Astrocyte (in vitro differentiated cells and primary cell): ENCODE results near the gene STRN3. TPM values are rescaled to one million over a fixed set of nuclear protein-coding genes. Genes with fewer than 3 reads are reported as not detected.

Source experiments
- DNase-seq: peaks from one replicate; pipeline ENCODE4 v3.0.0-alpha.2; 2010; ENCODE audit warnings: low read depth
- FAIRE-seq: peaks from 2 replicates; lab custom pipeline; 2011; peaks lifted over from hg19 to GRCh38; lab: Jason Lieb, UNC
- H2AFZ ChIP-seq: 2 replicates; pipeline ENCODE4 v1.6.0; 2012; ENCODE audit warnings: low read depth, low read length, inconsistent platforms
- H3K27ac ChIP-seq: 2 replicates; pipeline ENCODE4 v1.5.1; 2011; ENCODE audit warnings: low read depth, low read length, inconsistent platforms
- H3K27me3 ChIP-seq: 2 replicates; pipeline ENCODE4 v1.6.0; 2011; ENCODE audit warnings: low read length, inconsistent platforms; ENCODE audit not compliant: insufficient read depth
- H3K36me3 ChIP-seq: 2 replicates; pipeline ENCODE4 v1.5.1; 2011; ENCODE audit warnings: low read length, inconsistent platforms; ENCODE audit not compliant: insufficient read depth
- H3K4me1 ChIP-seq: 2 replicates; pipeline ENCODE4 v1.5.1; 2011; ENCODE audit warnings: low read length, inconsistent platforms; ENCODE audit not compliant: insufficient read depth
- H3K4me2 ChIP-seq: 2 replicates; pipeline ENCODE4 v1.6.0; 2012; ENCODE audit warnings: low read length, inconsistent platforms
- H3K4me3 ChIP-seq: 2 replicates; pipeline ENCODE4 v1.5.1; 2011; ENCODE audit warnings: low read depth, mild to moderate bottlenecking, low read length, inconsistent platforms; ENCODE audit not compliant: insufficient read depth
- H3K79me2 ChIP-seq: 2 replicates; pipeline ENCODE4 v1.6.0; 2012; ENCODE audit warnings: mild to moderate bottlenecking, low read length, inconsistent platforms; ENCODE audit not compliant: insufficient read depth
- H3K9ac ChIP-seq: 2 replicates; pipeline ENCODE4 v1.6.0; 2012; ENCODE audit warnings: mild to moderate bottlenecking, low read length, inconsistent platforms
- H3K9me3 ChIP-seq: 2 replicates; pipeline ENCODE4 v1.5.1; 2012; ENCODE audit warnings: low read depth, mild to moderate bottlenecking, low read length, inconsistent platforms; ENCODE audit not compliant: insufficient read depth
- H4K20me1 ChIP-seq: 2 replicates; pipeline ENCODE4 v1.6.0; 2012; ENCODE audit warnings: low read length, inconsistent platforms; ENCODE audit not compliant: insufficient read depth
- H3K27ac Mint-ChIP-seq: one replicate; pipeline ENCODE4 v1.8.0; 2021; ENCODE audit warnings: mild to moderate bottlenecking, mixed read lengths; ENCODE audit not compliant: unreplicated experiment
- H3K27me3 Mint-ChIP-seq: one replicate; pipeline ENCODE4 v1.8.0; 2021; ENCODE audit warnings: low read depth, mixed read lengths; ENCODE audit not compliant: unreplicated experiment
- H3K36me3 Mint-ChIP-seq: one replicate; pipeline ENCODE4 v1.8.0; 2021; ENCODE audit warnings: low read depth, mixed read lengths; ENCODE audit not compliant: unreplicated experiment
- H3K4me1 Mint-ChIP-seq: one replicate; pipeline ENCODE4 v1.8.0; 2021; ENCODE audit warnings: low read depth, mixed read lengths; ENCODE audit not compliant: unreplicated experiment
- H3K4me3 Mint-ChIP-seq: one replicate; pipeline ENCODE4 v1.8.0; 2021; ENCODE audit warnings: mild to moderate bottlenecking, moderate library complexity, mixed read lengths; ENCODE audit not compliant: unreplicated experiment
- H3K9me3 Mint-ChIP-seq: one replicate; pipeline ENCODE4 v1.8.0; 2021; ENCODE audit warnings: mild to moderate bottlenecking, mixed read lengths; ENCODE audit not compliant: unreplicated experiment
- EZH2 ChIP-seq: IDR thresholded peaks from 2 replicates; pipeline ENCODE4 v1.6.1; 2012; ENCODE audit warnings: mild to moderate bottlenecking, low read length, inconsistent platforms; ENCODE audit not compliant: insufficient read depth
- total RNA-seq: library from RNA; stranded (reverse); gene quantifications from 2 replicates; pipeline ENCODE4 v1.2.1, GENCODE V29; 2021
- TF ChIP-seq, protein P1 (sequence below): IDR thresholded peaks from 2 replicates; pipeline ENCODE4 v1.5.1; 2011; ENCODE audit warnings: low read depth, mild to moderate bottlenecking, inconsistent platforms, low read length, moderate library complexity; ENCODE audit not compliant: insufficient read depth

Gene STRN3
- total RNA-seq, 1 donor from 2014 or later = 48.4 TPM

- no peak for FAIRE-seq
- H3K4me1 Mint-ChIP-seq = peaks cover 11% of the 10 kb centered on the region
- H2AFZ ChIP-seq = no peak overlapping the region
- H3K9ac ChIP-seq = no peak overlapping the region
- H3K4me2 ChIP-seq = no peak overlapping the region
- no peak overlapping the region for H3K27ac ChIP-seq
- H3K36me3 Mint-ChIP-seq = peaks cover 3% of the 10 kb centered on the region
- H3K4me1 ChIP-seq = no peaks in the 10 kb centered on the region
- peaks cover 7% of the 10 kb centered on the region for H3K36me3 ChIP-seq
- no peak for TF ChIP-seq EZH2
- TF ChIP-seq, protein P1, sequence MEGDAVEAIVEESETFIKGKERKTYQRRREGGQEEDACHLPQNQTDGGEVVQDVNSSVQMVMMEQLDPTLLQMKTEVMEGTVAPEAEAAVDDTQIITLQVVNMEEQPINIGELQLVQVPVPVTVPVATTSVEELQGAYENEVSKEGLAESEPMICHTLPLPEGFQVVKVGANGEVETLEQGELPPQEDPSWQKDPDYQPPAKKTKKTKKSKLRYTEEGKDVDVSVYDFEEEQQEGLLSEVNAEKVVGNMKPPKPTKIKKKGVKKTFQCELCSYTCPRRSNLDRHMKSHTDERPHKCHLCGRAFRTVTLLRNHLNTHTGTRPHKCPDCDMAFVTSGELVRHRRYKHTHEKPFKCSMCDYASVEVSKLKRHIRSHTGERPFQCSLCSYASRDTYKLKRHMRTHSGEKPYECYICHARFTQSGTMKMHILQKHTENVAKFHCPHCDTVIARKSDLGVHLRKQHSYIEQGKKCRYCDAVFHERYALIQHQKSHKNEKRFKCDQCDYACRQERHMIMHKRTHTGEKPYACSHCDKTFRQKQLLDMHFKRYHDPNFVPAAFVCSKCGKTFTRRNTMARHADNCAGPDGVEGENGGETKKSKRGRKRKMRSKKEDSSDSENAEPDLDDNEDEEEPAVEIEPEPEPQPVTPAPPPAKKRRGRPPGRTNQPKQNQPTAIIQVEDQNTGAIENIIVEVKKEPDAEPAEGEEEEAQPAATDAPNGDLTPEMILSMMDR = no peak
- no peak overlapping the region for H3K4me3 ChIP-seq
- H3K27me3 ChIP-seq = no peaks in the 10 kb centered on the region
- peak overlapping the region; percentile 44 for H3K27ac Mint-ChIP-seq
- H3K27me3 Mint-ChIP-seq = no peaks in the 10 kb centered on the region
- H3K9me3 ChIP-seq = no peaks in the 10 kb centered on the region
- peaks cover 20% of the 10 kb centered on the region for H4K20me1 ChIP-seq
- H3K79me2 ChIP-seq = no peaks in the 10 kb centered on the region
- no peaks in the 10 kb centered on the region for H3K9me3 Mint-ChIP-seq
- DNase-seq = no peak
- H3K4me3 Mint-ChIP-seq = no peak overlapping the region
These were observed 131.2 kb downstream of the STRN3 start for GRCh38 chr14:30894923-30895515.

- H3K27ac Mint-ChIP-seq = no peak overlapping the region
- H3K9me3 Mint-ChIP-seq = no peaks in the 10 kb centered on the region
- TF ChIP-seq, protein P1 = no peak
- TF ChIP-seq EZH2 = no peak
- peaks cover 14% of the 10 kb centered on the region for H4K20me1 ChIP-seq
- H3K4me3 ChIP-seq = no peak overlapping the region
- H3K36me3 Mint-ChIP-seq = peaks cover 1% of the 10 kb centered on the region
- no peaks in the 10 kb centered on the region for H3K4me1 ChIP-seq
- H3K27me3 Mint-ChIP-seq = no peaks in the 10 kb centered on the region
- H3K9ac ChIP-seq = no peak overlapping the region
- no peaks in the 10 kb centered on the region for H3K79me2 ChIP-seq
- no peak overlapping the region for H3K4me3 Mint-ChIP-seq
- H2AFZ ChIP-seq = no peak overlapping the region
- H3K36me3 ChIP-seq = peaks cover 6% of the 10 kb centered on the region
- no peak for FAIRE-seq
- H3K27ac ChIP-seq = no peak overlapping the region
- H3K27me3 ChIP-seq = no peaks in the 10 kb centered on the region
- no peak for DNase-seq
- peaks cover 11% of the 10 kb centered on the region for H3K4me1 Mint-ChIP-seq
- no peak overlapping the region for H3K4me2 ChIP-seq
- no peaks in the 10 kb centered on the region for H3K9me3 ChIP-seq
These were observed 132.4 kb downstream of the STRN3 start for GRCh38 chr14:30893819-30894218.

DNA sequence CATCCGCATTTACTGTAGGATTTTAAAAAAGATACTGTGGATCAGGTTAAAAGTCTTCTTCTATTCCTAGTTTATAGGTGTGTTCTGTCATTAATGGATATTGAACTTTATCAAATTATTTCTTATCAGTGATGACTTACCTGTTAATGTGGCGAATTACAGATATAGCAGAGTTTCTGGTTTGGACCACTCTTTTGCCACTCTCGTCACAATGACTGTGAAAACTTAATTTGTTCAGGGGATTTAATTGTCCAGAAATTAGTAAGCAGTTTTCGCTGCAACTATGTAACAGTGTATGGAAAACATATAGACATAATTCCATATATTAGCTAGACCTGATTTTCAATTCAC is 137.0 kb downstream of the STRN3 start:
- no peaks in the 10 kb centered on the region for H3K9me3 ChIP-seq
- H3K36me3 Mint-ChIP-seq = peaks cover 1% of the 10 kb centered on the region

More for the DNA sequence above, 137.0 kb downstream of the STRN3 start:
- FAIRE-seq (no peak), DNase-seq (no peak)
- Histone ChIP-seq H3K4me3 (no peak overlapping the region), H3K4me1 (no peaks in the 10 kb centered on the region), H3K27ac (no peak overlapping the region), H3K9ac (no peak overlapping the region), H3K79me2 (no peaks in the 10 kb centered on the region), H3K4me2 (no peak overlapping the region), H4K20me1 (no peaks in the 10 kb centered on the region), H2AFZ (no peak overlapping the region), H3K36me3 (no peaks in the 10 kb centered on the region), H3K27me3 (no peaks in the 10 kb centered on the region)
- H3K9me3 Mint-ChIP-seq = no peaks in the 10 kb centered on the region
- no peak overlapping the region for H3K4me3 Mint-ChIP-seq
- H3K27me3 Mint-ChIP-seq = no peaks in the 10 kb centered on the region
- H3K27ac Mint-ChIP-seq = no peak overlapping the region
- no peaks in the 10 kb centered on the region for H3K4me1 Mint-ChIP-seq
- TF ChIP-seq, protein P1 = no peak
- no peak for TF ChIP-seq EZH2
